HG02970 (cell line): ENCODE results near the gene SLC27A6.

Source experiments
- ATAC-seq: cut with Tn5 transposase; IDR thresholded peaks from one replicate; pipeline ENCODE4 v1.9.1; 2021; ENCODE audit warnings: mild to moderate bottlenecking, moderate library complexity, moderate number of reproducible peaks; ENCODE audit not compliant: unreplicated experiment, low FRiP score

Gene SLC27A6

DNA sequence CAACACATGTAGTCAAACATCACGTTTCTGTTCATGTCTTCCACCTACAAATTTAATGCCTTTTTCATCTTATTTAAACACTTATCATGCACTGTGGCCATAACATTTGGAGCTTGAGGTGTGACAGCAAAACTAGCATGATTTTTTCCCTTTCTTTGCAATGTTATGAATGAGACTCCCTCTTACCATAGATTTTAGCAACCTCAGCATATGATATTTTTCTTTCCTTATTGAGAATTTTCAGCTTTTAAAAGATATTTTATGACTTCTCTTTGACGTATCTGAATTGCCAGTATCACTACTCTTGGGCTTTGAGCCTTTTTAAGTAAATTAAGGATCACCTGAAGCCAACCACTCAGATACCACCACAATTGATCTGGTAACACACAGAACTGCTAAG lies 96.6 kb downstream of the SLC27A6 start:
- ATAC-seq, result no peak

DNA sequence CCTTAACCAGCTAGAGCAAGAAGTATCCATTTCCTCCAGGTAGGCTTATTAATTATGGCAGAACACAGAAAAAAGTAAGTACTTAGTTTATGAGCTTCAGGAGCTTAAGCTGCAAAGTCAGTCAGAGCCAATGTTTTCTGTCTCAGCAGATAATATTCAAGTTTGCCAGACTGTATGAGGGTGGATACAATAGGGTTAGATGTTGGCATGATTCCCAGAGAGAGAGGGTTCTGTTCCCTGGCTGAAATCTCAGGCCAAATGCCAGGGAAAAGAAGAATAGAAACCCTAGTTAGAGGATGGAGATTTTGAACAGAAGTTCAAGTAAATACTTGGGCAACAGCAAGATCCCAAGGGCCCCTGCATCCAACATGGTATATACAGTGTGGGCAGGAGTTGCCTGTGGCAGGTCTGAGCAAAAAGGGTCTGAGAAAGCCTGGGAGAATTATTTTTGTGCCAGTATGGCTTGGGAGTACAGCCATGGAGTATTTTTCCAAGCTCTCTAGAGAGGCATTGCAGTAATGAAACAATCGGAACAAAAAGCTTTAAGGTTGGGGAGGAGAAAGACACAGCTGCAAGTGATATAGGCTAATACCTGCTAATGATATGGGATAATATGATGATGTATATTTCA lies 98.3 kb downstream of the SLC27A6 start:
- ATAC-seq, result no peak

GRCh38 chr5:129065721-129066120 lies 100.4 kb downstream of the SLC27A6 start:
- no peak for ATAC-seq

DNA sequence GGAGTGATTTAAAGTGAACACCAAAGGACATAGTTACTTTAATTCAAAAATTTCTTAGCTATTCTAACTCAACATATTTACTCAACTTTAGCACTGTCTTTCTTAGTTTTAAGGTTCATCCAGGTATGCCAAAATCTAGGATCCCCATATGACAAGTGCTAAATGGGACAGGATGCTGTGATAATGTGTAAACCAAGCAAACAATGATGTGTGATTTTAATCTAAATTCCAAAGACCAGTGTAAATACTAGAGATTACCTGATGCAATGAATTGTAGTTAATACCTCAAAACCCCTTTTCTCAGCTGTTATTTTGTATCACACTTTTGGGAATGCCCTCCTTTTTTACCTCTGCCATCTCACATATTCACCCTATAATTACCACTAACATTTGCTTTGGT lies 102.5 kb downstream of the SLC27A6 start:
- no peak for ATAC-seq

DNA sequence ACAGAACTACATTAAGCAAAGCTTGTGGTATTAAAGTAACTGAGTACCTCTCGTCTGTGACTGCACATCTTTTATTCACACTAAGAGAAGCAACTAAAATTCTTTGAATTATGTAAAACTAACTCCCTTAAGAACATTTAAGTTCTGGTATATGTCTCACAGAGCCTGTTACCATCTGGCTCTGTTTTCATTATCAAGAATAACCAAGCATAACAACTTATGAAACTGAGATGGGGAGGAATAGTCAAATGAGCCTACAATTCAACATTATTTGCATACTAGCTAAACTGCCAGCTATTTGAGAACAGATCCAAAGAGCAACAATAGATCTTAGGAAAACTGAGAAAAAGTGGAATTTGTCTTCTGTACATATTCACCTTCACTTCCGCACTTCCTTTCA lies 104.0 kb downstream of the SLC27A6 start:
- no peak for ATAC-seq

GRCh38 chr5:129073111-129073510 lies 107.8 kb downstream of the SLC27A6 start:
- no peak for ATAC-seq

DNA sequence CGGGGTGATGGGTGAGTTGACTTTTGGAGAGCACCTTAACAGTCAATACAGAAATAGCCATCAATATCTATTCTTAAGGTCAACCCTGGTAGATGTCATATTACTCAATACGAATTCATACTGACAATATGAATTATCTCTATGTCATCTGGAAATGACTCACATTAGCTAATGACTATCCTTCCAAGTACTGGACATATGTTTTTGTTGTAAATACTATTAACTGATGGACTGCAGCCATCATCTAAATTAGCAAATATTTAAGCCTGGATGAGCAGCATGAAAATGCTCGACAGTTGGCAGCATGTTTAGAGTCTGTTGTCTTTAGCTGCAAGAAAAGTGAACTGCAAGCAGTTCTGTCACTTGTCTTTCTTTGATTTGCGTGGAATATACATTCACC lies 109.6 kb downstream of the SLC27A6 start:
- ATAC-seq, result no peak

- no peak for ATAC-seq
Measured at GRCh38 chr5:129077433-129078075, 112.3 kb downstream of the SLC27A6 start.

GRCh38 chr5:129078247-129078646 lies 113.0 kb downstream of the SLC27A6 start:
- ATAC-seq, result no peak

GRCh38 chr5:129078660-129079059 lies 113.4 kb downstream of the SLC27A6 start:
- no peak for ATAC-seq

- ATAC-seq, result no peak
Measured at GRCh38 chr5:129079496-129079895, 114.2 kb downstream of the SLC27A6 start.

DNA sequence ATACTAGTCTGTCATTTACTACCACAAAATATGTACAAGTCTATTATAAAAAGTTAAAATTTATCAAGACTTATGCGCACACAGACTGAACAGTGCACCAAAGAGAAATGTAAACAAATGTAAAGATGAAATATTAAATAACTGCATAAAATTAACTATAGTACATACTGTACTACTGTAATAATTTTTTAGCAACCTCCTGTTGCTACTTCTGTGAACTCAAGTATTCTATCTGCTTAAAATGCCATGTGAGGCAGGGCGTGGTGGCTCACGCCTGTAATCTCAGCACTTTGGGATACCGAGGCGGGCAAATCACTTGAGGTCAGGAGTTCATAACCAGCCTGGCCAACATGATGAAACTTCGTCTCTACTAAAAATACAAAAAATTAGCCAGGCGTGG lies 115.5 kb downstream of the SLC27A6 start:
- ATAC-seq, result no peak

DNA sequence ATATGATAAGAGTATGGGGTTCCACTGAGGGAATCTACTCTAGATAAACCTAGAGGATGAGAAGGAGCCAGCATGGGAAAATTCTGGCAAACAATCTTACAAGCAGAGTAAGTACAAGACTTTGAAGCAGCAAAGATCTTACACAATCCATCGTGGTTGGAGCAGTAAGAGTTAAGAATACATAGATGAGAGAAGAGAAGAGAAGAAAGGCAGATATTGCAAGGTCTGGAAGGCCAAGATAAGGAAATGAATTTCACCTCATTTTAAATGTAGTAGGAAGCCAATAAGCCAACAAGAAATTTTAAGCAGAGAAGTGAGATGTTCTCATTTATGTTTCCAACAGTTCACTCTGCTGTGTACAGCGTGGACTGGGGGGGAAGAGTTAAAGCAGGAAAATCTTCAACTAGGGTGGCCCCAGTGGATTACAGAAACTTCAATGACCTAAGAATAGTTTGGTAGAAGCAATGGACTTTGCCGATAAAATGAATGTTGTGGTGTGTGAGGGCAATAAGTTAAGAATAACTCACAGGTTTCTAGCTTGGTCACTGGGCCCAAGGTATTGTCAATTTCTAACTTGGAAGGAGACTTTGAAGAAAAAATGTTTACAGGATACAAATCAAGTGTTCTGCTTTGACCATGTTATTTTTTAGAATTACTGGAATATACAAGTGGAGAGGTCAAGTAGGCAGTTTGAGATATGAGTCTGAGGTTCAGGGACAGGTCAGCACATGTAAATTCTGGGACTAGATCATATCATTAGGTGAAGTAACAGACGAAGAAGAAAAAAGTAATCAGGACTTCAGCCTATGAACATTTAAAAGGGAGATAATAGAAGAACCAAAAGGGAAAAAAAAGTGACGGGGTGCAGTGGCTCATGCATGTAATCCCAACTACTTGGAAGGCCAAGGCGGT lies 117.2 kb downstream of the SLC27A6 start:
- no peak for ATAC-seq
